Stimulated activated CD4-positive, alpha-beta T cell treated with anti-CD3 and anti-CD28 coated beads, TNF-alpha, amount 100 ng/mL, for 4 hours (primary cell): Measurements from ENCODE around the gene GMEB2.
"Not testable (repeated sequence)": the region's sequence is repeated elsewhere in the genome, so short reads cannot be mapped to it uniquely, and the experiment has no call there.

Experiments used
- DNase-seq, 3 experiments: peaks; one replicate each; pipeline ENCODE4 v3.0.0-alpha.2; 2020; ENCODE audit warnings: low read depth in 3 of 3

Gene GMEB2

DNA sequence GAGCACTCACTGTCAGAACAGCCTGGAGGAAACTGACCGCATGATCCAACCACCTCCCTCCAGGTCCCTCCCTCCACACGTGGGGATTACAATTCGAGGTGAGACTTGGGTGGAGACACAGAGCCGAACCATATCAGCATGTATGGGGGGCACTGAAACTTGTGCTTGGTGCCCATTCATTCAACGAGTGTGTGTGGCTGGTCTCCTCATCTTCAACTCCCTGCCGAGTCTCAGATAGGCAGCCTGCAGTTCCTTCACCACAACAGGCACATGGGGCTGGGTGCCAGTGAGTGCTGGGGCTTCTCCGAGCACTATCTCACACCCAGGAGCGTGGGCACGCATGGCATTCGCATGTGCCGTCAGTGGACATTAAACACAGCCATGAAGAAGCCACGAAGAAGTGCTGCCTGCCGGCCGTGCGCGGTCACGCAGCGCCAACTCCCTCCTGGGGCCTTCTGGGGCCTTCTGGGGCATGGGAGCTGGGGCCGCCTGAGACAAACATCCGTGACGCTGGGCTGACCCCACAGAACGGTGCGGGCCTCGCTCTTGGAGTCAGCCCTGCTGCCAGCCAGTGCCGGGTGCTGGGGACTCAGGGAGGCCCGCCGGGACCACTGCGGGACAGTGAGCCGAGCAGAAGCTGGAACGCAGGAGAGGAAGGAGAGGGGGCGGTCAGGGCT lies 30.5 kb upstream of the GMEB2 start:
- no peak for DNase-seq

DNA sequence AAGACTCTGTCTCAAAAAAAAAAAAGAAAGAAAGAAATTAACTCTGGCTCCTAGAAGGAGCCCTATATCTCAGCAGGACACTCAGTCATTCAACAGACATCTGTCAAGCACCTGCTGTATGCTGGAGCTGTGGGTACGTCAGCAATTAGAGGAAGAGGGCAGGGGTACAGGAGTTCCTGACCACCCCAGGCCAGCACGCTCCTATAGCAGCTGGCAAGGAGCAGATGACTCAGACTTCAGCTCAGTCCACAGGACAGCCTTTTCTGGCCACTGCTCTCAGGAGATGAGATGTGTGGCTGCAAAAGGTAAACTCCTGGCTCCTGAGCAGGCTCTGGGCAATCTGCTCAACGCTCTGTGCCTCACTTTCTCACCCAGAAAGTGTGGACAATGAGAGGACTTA lies 29.6 kb upstream of the GMEB2 start:
- DNase-seq: no peak

DNA sequence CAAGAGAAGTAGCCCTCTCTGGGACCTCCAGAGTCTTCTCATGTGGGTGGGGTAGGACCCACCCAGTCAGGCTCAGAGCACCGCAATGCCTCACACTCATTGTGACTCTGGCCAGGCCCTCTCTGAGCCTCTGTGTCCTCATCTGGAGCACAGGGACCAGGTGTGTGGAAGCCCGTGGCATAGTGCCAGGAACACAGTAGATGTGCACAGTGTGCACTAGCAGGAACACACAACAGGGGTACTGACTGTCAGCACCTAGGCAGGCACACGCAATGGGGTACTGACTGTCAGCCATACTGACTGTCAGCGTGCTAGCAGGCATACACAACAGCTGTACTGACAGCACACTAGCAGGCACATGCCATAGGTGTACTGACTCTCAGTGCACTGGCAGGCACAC lies 28.3 kb upstream of the GMEB2 start:
- no peak for DNase-seq

DNA sequence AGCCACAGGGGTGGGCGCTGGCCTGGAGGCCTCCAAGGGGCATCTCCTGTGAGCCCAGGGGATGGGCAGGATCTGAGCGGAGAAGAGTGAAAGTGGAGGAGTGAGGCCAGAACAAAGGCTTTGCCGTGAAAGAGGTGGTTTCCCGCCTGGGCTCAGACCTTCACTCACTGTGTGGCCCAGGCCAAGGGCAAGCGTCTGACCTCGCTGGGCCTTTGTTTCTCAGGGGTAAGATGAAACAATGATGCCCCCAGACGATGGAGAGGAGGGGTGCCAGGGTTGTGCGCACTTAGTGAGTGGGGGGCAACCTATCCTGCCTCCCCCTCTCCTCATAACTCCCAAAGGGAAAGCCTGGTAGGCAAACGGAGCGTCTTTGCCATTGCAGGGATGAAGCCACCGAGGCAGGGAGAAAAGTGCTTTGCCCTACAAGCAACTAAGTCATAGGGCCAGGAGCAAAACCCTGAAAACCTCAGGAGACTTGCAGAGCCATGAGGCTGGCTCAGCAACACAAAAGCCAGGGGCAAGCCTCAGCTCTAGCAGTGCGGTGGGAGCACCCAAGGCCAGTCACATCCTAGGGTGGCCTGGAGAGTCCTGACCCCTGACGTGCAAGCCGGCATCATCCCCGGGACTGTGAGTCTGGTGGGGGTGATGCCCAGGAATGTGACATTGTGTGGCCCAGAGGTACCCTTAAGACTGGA lies 27.2 kb upstream of the GMEB2 start:
- DNase-seq: no peak

DNA sequence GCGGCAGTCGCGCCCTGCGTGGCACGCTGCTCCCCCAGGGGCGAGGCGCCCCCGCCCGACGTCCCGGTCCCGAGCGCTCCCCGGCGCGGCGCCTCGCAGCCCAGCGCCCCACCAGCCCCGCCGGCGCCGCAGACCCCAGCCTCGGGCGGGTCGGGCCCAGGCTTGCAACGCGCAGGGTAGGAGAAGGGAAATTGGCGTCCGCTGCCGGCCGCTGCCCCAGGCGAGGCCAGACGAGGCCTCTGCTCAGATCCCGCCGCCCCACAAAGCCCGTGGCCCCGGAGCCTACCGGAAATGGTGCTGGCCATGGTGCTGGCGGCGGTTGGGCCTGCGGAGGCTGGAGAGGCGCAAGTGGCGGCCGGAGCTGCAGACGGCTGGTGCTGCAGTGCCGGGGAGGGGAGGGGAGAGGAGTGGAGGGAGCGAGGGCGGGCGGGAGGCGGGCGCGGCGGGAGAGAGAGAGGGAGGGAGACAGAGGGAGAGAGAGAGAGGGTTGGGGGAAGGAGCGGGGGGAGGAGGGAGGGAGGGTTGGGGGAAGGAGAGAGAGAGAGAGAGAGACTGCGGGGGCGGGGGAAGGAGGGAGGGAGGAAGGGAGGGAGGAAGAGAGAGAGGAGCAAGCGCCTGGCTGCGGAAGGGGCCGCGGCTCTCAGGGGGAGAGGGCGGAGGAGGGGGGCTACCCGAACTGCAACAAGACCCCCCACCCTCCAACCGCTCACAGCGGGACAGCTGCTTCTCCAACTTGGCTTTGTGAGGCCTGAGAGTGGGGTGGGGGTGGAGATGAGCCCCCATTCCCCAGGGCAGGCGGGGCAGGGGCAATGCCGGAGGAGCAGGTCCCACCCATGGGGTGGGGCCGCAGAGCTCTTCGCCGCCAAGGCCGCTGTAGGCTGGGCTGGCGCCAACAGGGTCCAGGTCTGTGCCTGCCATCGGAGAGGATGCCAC lies 26.4 kb upstream of the GMEB2 start, which contains the start of gene STMN3:
STMN3 (minus strand) TSS at position 384 of the 933 bp plus-strand sequence; CDS start at position 305, 79 bp downstream.
- DNase-seq: peak; percentile 43 to 47 (median 46)

DNA sequence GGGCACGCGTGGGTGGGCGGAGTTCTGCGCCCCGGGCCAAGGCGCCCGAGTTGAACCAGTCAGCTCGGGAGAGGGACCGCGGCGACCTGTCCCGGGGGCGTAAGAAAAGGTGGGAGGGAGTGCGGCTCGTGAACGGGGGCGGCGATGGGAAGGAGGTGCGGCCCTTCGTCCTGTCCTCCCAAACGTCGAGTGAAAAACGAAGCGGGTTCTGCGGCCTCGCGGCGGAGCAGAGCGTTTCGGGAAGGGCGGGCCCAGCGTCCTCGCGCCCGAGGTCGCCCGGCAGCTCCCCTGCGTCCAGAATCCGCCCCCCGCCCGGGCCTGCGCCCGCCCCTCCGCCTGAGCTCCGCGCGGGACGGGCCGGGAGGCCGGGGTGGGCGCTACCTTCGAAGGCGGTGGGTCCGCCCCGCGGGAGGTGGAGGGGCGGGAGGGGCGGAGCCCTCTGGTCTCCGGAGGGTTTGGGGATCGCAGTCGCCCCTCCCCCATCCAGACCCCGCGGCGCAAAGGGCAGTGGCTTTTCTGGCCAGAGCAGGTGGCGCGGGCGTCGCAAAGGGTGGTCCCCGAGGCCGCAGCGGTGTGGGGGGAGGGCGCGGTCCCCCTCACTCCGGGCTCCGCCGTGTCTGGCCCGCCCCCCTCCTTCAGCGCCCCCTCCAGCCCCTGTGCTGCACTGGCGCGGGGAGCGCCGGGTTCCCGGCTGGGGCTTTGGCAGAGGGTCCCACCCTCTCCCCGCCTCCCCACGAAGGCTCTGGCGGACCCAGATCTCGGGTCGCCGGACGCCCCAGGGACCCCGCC lies 25.5 kb upstream of the GMEB2 start:
- peak in 1 of 3 experiments; percentile 33 for DNase-seq

DNA sequence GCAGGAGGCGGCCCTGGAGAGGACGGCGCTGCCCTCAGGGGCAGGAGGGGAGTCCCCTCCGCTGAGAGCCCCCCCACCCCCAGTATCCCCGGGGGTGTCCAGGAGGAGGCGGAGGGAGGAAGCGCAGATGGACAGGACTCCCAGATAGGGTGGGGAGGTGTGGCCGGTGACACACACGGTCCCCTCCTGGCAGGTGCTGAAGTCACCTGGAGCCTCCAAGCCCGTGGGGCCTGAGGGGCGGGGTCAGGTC lies 25.0 kb upstream of the GMEB2 start:
- no peak for DNase-seq

DNA sequence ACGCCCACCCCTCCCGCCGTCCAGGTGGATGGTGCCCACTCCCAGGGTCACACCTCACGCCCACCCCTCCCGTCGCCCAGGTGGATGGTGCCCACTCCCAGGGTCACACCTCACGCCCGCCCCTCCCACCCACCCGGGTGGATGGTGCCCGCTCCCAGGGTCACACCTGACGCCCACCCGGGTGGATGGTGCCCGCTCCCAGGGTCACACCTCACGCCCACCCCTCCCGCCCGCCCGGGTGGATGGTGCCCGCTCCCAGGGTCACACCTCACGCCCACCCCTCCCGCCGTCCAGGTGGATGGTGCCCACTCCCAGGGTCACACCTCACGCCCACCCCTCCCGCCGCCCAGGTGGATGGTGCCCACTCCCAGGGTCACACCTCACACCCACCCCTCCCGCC lies 23.6 kb upstream of the GMEB2 start:
- not testable (repeated sequence) for DNase-seq

DNA sequence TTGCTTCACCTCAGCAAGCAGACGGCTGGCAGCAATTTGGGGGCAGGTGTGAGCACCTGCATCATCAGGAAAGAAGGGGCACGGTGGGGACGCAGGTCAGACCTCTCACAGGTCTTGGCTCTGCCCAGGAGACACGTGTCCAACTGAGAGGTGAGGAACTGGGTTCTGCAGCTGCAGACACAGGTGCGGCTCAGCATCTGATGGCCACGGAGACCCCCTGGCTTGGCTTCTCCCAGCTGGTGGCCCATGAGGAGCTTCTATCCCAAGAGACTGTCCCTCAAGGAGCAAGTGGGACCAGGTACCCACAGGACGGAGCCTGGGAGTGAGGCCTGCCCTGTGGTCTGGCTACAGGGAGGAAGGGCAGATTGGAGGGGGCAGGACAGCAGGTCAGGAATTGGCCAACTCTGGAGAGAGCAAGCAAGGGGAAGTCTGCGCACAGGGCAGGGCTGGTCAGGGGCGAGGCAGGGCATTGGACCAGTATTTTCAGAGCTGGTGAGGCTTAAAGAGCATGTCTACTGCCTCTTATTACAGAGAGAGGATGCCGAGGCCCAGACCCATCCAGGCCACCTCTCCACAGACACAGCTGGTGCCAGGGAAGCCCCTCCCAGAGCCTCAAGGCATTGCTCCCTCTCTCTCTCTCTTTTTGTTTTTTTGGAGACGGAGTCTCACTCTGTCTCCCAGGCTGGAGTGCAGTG lies 22.1 kb upstream of the GMEB2 start:
- no peak for DNase-seq

DNA sequence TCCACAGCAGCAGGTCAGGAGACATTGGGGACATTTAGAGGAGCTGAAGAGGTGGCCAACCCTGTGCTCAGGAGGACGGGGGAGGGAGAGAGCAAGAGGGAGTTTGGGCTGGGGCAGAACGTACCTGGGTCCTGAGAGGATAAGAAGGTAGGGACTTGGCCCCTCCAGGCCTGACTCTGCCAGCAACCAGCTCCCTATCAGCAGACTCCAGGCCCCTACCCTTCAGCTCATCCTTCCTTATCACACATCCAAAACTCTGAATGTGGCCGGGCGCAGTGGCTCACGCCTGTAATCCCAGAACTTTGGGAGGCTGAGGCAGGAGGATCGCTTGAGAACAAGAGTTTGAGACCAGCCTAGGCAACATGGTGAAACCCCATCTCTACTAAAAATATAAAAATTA lies 21.3 kb upstream of the GMEB2 start:
- no peak for DNase-seq

DNA sequence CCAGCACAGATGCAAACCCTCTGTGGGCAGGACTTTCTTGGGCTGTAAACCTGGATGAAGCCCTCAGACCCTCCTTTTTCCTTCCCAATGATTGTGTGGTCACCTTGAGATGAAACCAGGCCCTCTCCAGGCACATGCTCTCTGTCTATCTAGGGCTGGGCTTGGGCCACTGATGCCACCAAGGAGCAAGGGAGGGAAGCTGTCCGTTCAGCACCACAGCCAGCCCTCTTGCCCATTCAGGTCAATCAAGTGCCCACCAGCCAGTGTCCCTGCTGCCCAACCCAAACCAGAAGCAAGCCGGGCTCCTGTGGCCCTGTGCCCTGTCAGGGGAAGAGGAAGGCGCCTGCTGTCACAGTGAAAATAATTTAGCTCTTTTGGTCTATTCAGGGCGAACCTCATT lies 18.3 kb upstream of the GMEB2 start:
- no peak for DNase-seq

DNA sequence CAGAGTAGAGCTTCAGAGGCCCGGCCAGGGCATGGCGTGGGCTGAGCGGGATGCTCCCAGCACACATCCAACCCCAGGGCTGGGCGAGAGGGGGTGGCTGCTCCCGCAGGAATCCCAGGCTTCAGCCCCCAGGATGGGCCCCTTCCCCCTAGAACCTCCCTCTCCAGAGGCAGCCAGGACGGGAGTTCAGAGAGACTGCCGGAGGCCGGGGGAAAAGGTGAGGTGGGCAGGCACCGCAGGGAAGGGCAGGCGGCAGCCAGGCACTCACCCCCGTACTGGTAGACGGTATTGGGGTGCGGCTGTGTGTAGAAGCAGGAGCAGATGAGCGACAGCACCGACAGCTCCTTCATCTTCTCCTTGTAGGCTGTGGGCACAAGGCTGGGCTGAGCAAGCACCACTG lies 17.0 kb upstream of the GMEB2 start:
- no peak for DNase-seq

DNA sequence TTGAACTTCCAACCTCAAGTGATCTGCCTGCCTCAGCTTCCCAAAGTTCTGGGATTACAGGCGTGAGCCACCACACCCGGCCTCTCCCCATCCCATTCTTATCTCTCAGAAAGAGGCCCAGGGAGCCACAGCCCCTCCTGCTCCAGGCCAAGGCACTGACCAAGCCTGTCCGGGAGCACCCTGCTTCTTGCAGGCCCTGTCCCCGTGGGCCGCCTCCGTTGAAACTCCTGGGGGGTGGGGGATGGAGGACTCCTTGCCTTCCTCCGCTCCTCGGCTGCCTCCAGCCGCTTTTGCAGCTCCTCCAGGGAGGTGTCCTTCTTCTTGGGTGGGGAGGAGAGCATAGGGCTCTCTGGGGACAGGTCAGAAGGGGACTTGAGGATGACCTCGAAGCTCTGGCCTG lies 16.6 kb upstream of the GMEB2 start:
- DNase-seq: no peak

DNA sequence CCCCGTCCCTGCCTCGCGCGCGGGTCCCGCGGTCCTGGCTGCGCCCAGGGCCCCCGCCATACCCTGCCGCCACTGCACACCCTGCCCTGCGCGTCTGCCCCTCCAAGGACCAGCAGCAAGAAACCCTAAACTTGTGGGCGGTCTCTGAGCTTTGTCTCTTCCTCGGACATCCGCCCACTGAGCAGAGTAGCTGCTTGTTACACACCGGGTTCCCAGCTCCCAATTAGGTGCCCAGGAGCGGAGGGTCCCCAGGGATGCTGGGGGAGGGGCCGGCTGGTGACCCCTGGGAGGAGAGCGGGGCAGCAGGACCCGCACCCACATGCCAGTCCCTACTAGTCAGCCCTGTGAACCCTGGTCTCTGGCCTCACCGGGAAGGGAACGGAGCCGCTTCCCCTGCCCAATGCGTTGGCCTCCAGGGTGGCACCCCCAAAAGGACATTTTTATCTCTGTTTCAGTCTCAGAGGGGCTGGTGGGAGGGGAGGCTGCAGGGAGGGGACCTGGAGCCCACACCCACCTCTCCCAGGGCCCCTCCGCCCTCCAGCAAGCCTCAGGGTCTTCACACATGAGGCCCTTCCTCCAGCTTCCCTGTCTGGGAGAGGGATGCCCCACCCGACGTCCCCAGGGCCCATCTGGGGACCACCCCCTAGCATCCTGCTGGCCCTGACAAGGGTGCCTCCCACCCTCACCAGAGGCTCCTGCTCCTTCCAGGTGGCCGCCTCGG lies 15.8 kb upstream of the GMEB2 start:
- no peak for DNase-seq

DNA sequence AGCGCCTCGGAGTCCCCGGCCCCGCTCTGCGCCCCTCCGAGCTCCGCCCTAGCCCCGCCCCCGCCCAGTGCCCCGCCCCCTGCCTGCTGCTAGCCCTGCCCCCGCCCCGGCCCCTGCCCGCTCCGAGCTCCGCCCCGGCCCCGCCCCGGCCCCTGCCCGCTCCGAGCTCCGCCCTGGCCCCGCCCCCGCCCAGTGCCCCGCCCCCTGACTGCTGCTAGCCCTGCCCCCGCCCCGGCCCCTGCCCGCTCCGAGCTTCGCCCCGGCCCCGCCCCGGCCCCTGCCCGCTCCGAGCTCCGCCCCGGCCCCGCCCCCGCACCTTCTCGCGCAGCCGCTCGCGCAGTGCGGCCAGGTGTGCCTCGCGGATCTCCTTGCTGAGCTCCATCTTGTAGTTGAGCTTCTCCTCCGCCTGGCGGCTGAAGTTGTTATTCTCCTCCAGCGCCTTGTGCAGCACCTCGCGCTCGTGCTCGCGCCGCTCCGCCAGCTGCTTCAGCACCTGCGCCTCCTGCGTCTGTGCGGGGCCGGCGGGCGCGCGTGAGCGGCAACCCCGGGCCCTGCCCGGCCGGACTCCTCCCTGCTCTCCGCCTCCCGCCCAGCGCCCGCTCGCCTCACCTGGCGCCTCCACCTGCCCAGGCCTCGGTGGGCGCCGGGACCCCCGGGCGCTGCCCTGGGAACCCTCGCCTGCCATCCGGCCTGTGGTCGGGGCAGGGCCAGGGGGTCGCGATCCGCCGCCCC lies 15.1 kb upstream of the GMEB2 start:
- DNase-seq: peak; percentile 95 to 99 (median 98)

DNA sequence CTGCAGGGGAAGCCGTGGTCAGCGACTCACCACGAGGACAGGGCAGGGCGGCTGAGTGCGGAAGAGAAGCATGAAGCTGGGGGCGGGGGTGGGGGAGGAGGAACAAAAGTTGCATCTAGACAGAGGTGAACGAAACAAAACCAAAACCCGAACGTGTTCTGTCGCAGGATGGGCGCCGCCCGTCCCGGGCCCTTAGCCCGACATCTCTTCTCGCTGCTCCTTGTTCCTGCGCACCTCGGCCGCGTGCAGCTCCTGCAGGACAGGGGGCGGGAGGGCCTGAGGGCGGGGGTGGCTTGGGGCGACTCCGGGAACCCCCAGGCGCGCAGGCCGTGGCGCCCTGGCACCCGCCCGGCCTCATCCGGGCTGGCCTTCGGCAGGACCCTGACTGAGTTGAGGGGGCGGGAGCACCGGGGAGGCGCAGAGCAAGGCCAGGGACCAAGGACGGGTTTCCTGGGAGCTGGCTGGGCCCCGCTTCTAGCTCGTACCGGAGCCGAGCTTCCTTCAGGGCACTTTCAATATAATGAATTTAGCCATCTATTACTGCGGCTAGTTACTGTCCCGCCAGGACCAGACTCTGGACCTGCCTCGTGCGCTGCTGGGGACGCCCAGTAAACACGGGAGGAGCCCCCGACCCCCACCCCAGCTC lies 14.4 kb upstream of the GMEB2 start:
- peak in 1 of 3 experiments; percentile 41 for DNase-seq

DNA sequence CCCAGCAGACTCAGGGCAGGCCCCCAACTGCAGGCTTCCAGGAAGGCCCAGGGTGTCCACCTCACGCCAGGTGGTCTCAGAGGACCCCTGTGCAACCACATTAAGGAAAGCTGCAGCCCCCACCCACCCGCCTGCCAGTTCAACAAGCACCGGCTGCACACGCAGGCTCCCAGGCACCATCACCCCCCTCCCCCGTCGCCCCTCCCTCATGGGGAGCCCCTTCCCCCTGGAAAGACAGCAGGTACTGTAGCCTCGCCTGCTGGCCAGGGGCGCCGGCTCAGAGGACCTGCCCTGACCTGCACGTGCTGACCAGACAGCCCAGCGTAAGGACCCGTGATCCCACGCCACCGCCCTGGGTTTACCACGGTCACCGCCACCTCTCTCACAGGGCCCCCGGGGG lies 13.8 kb upstream of the GMEB2 start:
- DNase-seq: not testable (repeated sequence)

DNA sequence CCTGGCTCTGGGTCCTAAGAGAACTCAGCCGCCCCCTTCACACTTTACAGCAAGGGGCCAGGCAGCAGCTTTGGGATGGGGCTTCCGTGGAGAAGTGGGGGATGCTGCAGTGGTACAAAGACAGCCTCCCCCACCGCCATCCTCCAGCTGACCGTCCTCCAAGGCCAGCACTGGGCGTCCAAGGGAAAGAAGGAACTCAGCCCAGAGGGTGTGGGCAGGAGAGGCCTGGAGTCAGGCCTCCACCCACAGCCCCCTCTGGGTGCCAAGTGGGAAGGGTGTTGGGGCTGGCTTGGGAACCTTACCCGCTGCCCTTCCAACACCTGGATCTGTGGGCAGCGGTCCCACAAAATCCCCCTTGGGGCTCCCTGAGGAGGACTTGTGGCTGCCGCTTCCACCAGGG lies 13.2 kb upstream of the GMEB2 start:
- DNase-seq: no peak
